HUES6 (cell line): ENCODE data around the gene DDX24.
A peak's percentile ranks its signal among the peaks of the same experiment; 100 is the strongest.
"Not testable (repeated sequence)": the region's sequence is repeated elsewhere in the genome, so short reads cannot be mapped to it uniquely, and the experiment has no call there.

Experiments used
- H3K27ac ChIP-seq: 2 replicates; pipeline ENCODE4 v1.7.0; 2013; ENCODE audit warnings: low read depth, mild to moderate bottlenecking, low read length, inconsistent platforms
- H3K27me3 ChIP-seq: 2 replicates; pipeline ENCODE4 v1.6.1; 2013; ENCODE audit warnings: low read length; ENCODE audit not compliant: control insufficient read depth, insufficient read depth
- H3K36me3 ChIP-seq: 2 replicates; pipeline ENCODE4 v1.6.1; 2013; ENCODE audit warnings: low read length; ENCODE audit not compliant: control insufficient read depth, insufficient read depth
- H3K4me1 ChIP-seq: 2 replicates; pipeline ENCODE4 v1.6.1; 2013; ENCODE audit warnings: low read length; ENCODE audit not compliant: control insufficient read depth, insufficient read depth
- H3K4me3 ChIP-seq: 2 replicates; pipeline ENCODE4 v1.5.1; 2013; ENCODE audit warnings: low read depth, low read length
- H3K9ac ChIP-seq: one replicate; pipeline ENCODE4 v1.6.1; 2013; ENCODE audit warnings: mild to moderate bottlenecking, low read length
- H3K9me3 ChIP-seq: 2 replicates; pipeline ENCODE4 v1.6.1; 2013; ENCODE audit warnings: low read depth, low read length; ENCODE audit not compliant: control insufficient read depth, insufficient read depth

The DDX24 gene

GRCh38 chr14:94081386-94081820, 401 bp upstream of the DDX24 start:
- Histone ChIP-seq H3K36me3 (peaks cover 29% of the 10 kb centered on the region), H3K4me3 (peak overlapping the region; percentile 74), H3K9me3 (peaks cover 12% of the 10 kb centered on the region; the same call in 1 of the 2 replicates), H3K9ac (peak overlapping the region; percentile 65), H3K27ac (no peak overlapping the region), H3K27me3 (no peaks in the 10 kb centered on the region), H3K4me1 (peaks cover 13% of the 10 kb centered on the region; the same call in 1 of the 2 replicates)

GRCh38 chr14:94079891-94080620, 946 bp downstream of the DDX24 start:
- Histone ChIP-seq H3K36me3 (peaks cover 37% of the 10 kb centered on the region), H3K4me1 (peaks cover 13% of the 10 kb centered on the region; the same call in 1 of the 2 replicates), H3K4me3 (peak overlapping the region; percentile 74), H3K9ac (peak overlapping the region; percentile 92), H3K27ac (peak overlapping the region; percentile 35; the same call in 1 of the 2 replicates), H3K9me3 (peaks cover 19% of the 10 kb centered on the region; the same call in 1 of the 2 replicates), H3K27me3 (no peaks in the 10 kb centered on the region)

GRCh38 chr14:94077823-94078222, 3.2 kb downstream of the DDX24 start:
- Histone ChIP-seq H3K27me3 (no peaks in the 10 kb centered on the region), H3K27ac (no peak overlapping the region), H3K4me3 (no peak overlapping the region), H3K9ac (no peak overlapping the region), H3K9me3 (peaks cover 26% of the 10 kb centered on the region), H3K36me3 (peaks cover 40% of the 10 kb centered on the region), H3K4me1 (peaks cover 13% of the 10 kb centered on the region; the same call in 1 of the 2 replicates)

- peaks cover 28% of the 10 kb centered on the region for H3K9me3 ChIP-seq
- H3K27me3 ChIP-seq = no peaks in the 10 kb centered on the region
- peaks cover 43% of the 10 kb centered on the region for H3K36me3 ChIP-seq
- no peak overlapping the region for H3K9ac ChIP-seq
- no peak overlapping the region for H3K4me3 ChIP-seq
- no peak overlapping the region for H3K27ac ChIP-seq
- H3K4me1 ChIP-seq = peaks cover 13% of the 10 kb centered on the region; the same call in 1 of the 2 replicates
Measured at GRCh38 chr14:94077111-94077821, 3.7 kb downstream of the DDX24 start.

- H3K4me3 ChIP-seq = no peak overlapping the region
- no peak overlapping the region for H3K27ac ChIP-seq
- H3K4me1 ChIP-seq = peaks cover 13% of the 10 kb centered on the region; the same call in 1 of the 2 replicates
- no peaks in the 10 kb centered on the region for H3K27me3 ChIP-seq
- no peak overlapping the region for H3K9ac ChIP-seq
- peaks cover 35% of the 10 kb centered on the region for H3K9me3 ChIP-seq
- peaks cover 44% of the 10 kb centered on the region for H3K36me3 ChIP-seq
Measured at GRCh38 chr14:94075008-94075407, 6.0 kb downstream of the DDX24 start.

GRCh38 chr14:94074534-94074933, 6.5 kb downstream of the DDX24 start:
- Histone ChIP-seq H3K9me3 (peaks cover 39% of the 10 kb centered on the region), H3K27me3 (no peaks in the 10 kb centered on the region), H3K9ac (no peak overlapping the region), H3K27ac (no peak overlapping the region), H3K4me3 (no peak overlapping the region), H3K4me1 (peaks cover 8% of the 10 kb centered on the region; the same call in 1 of the 2 replicates), H3K36me3 (peaks cover 42% of the 10 kb centered on the region)

- not testable (repeated sequence) for H3K9ac ChIP-seq, H3K27ac ChIP-seq, H3K4me1 ChIP-seq, H3K4me3 ChIP-seq, H3K27me3 ChIP-seq
- Histone ChIP-seq H3K9me3 (peaks cover 37% of the 10 kb centered on the region), H3K36me3 (peaks cover 19% of the 10 kb centered on the region)
Measured at GRCh38 chr14:94072076-94072475, 8.9 kb downstream of the DDX24 start.

GRCh38 chr14:94066089-94066676, 14.8 kb downstream of the DDX24 start:
- Histone ChIP-seq H3K4me1 (peaks cover 27% of the 10 kb centered on the region), H3K36me3 (peaks cover 16% of the 10 kb centered on the region), H3K4me3 (no peak overlapping the region), H3K27me3 (no peaks in the 10 kb centered on the region), H3K9me3 (peaks cover 10% of the 10 kb centered on the region), H3K27ac (no peak overlapping the region), H3K9ac (no peak overlapping the region)

GRCh38 chr14:94062344-94062940, 18.6 kb downstream of the DDX24 start:
- Histone ChIP-seq H3K9ac (no peak overlapping the region), H3K9me3 (no peaks in the 10 kb centered on the region), H3K27me3 (no peaks in the 10 kb centered on the region), H3K27ac (peak overlapping the region; percentile 35; the same call in 1 of the 2 replicates), H3K36me3 (peaks cover 53% of the 10 kb centered on the region), H3K4me3 (no peak overlapping the region), H3K4me1 (peaks cover 27% of the 10 kb centered on the region)

GRCh38 chr14:94059998-94060397, 21.0 kb downstream of the DDX24 start:
- H3K9ac ChIP-seq = no peak overlapping the region
- H3K27ac ChIP-seq = no peak overlapping the region
- no peak overlapping the region for H3K4me3 ChIP-seq
- no peaks in the 10 kb centered on the region for H3K27me3 ChIP-seq
- H3K4me1 ChIP-seq = peaks cover 12% of the 10 kb centered on the region
- peaks cover 78% of the 10 kb centered on the region for H3K36me3 ChIP-seq
- no peaks in the 10 kb centered on the region for H3K9me3 ChIP-seq
